ENCODE data around the gene HOXA6.

HOXA6 gene

GRCh38 chr7:27149842-27150567 lies 2.4 kb upstream of the HOXA6 start:
- DNase-seq (ENCODE audit: low read depth): no peak

DNA sequence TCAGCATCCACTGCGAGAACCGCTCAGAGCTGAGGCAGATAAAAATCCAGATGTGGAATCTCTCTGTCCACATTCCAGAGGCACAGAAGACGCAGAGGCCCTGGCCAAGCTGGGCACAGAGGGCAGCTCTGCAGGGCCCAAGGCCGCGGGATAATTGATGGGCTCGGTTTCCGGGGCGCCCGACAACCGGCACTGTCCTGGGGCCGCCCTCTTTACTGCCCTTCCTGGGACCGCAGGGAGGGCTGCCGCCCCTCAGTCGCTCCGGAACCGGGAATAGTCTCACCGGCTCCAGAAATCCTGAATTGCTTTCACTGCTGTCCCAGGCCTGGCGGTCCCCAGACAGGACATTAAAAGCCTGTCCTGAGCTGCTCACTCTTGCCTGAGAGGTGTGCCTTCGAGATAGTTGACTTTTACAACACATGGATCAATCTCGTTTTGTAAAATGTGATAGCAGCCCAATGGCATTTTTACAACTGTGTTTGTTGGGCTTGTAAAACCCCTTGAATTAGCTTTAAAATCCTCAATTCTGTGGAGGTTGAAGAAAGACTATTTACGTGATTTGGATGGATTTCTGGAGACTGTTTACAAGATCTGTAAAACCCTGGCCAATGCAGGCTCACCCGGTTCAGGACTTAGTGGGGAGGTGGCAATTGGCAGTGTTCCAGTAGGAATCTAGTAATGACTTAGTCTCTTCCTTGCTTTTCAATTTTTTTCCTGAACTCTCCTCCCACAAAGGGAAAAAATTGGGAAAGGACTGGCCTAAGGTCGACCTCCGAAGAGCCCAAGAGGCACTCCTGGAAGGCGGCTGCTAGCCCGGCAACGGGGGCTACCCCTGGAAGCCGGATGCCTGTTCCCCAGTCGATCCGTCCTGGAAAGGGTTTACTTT lies 1.4 kb upstream of the HOXA6 start:
- no peak for DNase-seq (ENCODE audit: low read depth)

- DNase-seq (ENCODE audit: low read depth): no peak
Measured at GRCh38 chr7:27148031-27148755, 619 bp upstream of the HOXA6 start.

DNA sequence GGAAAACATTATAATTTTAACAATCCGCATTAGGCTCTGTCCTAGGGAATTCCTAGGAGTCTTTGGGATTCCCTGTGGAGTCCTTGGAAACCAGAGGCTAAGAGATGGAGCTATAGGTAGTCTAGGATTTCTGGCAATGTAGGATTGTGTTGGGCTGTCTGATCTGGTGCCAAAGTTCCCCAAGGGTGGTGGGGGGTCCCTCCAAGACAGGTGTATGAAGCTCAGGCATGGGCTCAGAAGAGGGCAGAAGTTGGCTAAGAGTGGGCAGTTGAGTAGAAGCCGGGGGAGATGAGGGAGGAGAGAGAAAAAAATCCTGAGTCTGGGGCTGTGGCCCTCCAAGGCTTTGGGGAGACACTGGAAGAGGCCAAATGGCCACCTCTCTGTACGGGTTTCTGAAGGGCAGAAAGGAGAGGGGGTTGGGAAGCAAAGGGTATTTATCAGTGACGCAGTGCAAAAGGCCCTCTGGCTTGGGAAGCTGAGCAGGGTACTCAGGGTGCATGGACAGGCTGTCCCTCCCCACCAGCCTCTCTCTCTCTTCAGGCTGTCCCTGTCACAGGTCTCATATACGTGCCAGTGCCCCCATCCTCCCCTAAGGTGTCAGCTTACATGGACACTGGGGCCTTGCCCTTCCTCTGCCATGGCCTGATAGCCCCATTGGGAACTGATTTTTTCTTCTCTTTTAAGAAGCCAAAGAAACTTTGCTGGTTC lies 929 bp downstream of the HOXA6 start:
- no peak for DNase-seq (ENCODE audit: low read depth)

GRCh38 chr7:27145914-27146412 lies 1.6 kb downstream of the HOXA6 start:
- no peak for DNase-seq (ENCODE audit: low read depth)

DNA sequence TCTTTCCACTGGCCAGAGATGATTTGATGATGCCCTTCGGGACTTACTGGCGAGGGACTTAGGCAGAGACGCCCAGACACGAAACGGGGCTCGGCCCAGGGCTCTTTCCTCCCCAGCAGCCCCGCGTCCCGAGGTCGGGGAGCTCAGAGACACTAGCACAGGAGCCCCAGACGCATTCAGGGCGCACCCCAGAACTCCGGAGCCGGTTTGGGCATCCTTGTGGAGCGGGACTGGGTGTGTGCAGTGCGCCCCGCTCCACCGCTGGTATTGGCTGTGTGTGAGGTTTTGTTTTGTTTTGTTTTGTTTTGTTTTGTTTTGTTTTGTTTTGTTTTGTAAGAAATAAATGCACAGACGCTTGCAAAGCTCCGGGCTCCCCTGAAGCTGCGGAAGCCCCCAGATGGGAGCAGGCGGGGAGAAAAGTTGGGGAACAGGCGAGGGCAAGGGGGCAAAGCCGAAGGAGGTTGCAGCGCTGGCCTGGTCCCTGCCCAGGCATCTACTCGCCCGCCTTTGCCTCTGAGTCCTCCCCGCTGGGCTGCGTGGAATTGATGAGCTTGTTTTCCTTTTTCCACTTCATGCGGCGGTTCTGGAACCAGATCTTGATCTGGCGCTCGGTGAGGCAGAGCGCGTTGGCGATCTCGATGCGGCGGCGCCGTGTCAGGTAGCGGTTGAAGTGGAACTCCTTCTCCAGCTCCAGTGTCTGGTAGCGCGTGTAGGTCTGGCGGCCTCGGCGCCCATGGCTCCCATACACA lies 2.2 kb downstream of the HOXA6 start:
- DNase-seq (ENCODE audit: low read depth): no peak

GRCh38 chr7:27144781-27145164 lies 2.8 kb downstream of the HOXA6 start:
- no peak for DNase-seq (ENCODE audit: low read depth)

GRCh38 chr7:27143950-27144780 lies 3.4 kb downstream of the HOXA6 start:
- DNase-seq (ENCODE audit: low read depth): no peak

DNA sequence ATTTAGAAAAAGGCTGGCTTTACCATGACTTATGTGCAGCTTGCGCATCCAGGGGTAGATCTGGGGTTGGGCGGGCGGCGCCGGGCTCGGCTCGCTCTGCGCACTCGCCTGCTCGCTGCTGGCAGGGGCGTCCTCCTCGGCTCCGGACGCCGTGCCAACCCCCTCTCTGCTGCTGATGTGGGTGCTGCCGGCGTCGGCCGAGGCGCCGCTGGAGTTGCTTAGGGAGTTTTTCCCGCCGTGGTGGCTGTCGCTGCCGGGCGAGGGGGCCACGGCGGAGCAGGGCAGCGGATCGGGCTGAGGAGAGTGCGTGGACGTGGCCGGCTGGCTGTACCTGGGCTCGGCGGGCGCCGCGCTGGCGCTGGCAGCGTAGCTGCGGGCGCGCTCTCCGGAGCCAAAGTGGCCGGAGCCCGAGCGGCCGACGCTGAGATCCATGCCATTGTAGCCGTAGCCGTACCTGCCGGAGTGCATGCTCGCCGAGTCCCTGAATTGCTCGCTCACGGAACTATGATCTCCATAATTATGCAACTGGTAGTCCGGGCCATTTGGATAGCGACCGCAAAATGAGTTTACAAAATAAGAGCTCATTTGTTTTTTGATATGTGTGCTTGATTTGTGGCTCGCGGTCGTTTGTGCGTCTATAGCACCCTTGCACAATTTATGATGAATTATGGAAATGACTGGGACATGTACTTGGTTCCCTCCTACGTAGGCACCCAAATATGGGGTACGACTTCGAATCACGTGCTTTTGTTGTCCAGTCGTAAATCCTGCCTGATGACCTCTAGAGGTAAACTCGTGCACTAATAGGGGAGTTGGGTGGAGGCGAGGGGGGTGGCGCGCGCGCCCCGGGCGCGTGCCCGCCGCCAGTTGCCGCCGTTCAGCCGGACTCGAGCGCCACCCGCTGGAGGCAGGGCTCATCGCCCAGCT lies 4.3 kb downstream of the HOXA6 start, which contains the start of gene HOXA5:
TSS of gene HOXA5 (minus strand) at position 659 of the 927 bp plus-strand sequence. CDS start at position 585, 74 bp downstream.
- DNase-seq (ENCODE audit: low read depth): no peak

DNA sequence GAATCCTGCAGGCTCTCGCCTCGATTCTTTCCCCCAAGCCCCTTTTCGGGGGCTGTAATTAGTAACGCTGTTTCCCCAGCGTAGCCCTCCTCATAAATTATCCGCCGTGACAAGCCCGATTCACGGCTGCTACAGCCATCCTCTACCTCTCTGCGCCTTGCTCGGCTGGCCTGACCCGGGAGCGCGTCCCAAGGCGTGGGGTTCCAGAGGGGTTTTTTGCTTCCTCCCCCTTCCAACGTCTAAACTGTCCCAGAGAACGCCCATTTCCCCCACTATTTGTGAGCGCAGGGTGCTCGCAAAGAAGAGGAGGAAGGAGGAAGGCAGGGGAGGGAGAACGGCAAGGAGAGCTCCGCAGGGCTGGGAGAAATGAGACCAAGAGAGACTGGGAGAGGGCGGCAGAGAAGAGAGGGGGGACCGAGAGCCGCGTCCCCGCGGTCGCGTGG lies 5.0 kb downstream of the HOXA6 start:
- no peak for DNase-seq (ENCODE audit: low read depth)

DNA sequence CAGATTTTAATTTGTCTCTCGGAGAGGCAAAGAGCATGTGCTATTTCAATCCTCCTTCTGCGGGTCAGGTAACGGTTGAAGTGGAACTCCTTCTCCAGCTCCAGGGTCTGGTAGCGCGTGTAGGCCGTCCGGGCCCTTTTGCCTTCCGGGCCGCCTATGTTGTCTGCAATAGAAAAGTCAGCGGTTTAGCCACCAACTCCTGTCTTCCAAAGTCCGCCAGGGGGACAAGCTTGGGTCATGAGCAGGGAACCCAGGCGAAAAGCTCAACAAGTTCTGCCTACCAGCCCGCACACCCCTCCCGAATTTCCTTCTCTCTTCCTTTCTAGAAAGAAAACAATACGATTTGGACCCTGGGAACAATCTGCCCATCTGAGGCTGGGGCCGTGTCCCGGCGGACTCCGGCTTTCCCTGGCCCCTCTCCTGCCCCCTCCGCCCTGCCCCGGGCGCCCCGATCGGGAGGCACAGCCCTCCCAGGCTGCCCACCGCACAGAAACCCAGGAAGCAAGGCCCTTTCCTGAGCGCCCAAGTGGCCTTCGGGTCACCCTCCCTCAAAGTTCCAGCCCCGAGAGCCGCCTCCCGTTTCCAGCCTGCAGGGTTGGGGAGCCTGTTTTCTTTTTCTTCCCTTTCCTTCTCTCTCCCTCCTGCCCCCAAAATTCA lies 5.5 kb downstream of the HOXA6 start:
- DNase-seq (ENCODE audit: low read depth): no peak

GRCh38 chr7:27141137-27141922 lies 6.2 kb downstream of the HOXA6 start:
- DNase-seq (ENCODE audit: low read depth): no peak

GRCh38 chr7:27140126-27140857 lies 7.3 kb downstream of the HOXA6 start:
- DNase-seq (ENCODE audit: low read depth): no peak

- no peak for DNase-seq (ENCODE audit: low read depth)
Measured at GRCh38 chr7:27139334-27140125, 8.0 kb downstream of the HOXA6 start.

DNA sequence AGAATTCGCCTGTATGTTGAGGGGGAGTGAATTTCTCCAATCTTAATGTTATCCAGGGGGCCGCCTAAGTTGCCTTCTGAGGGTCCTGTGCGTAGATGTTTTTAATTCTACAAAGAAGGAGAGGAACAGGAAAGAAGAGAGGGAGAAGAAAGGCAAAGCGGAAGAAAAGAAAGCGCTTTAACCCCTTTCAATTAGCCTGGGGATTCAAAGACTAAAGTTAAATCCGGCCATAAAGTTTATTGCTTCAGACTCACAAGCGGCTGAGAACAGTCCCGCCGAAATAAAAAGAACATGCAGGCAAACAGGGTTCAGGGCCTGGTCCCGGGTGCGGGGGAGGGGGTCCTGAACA lies 8.6 kb downstream of the HOXA6 start:
- no peak for DNase-seq (ENCODE audit: low read depth)

DNA sequence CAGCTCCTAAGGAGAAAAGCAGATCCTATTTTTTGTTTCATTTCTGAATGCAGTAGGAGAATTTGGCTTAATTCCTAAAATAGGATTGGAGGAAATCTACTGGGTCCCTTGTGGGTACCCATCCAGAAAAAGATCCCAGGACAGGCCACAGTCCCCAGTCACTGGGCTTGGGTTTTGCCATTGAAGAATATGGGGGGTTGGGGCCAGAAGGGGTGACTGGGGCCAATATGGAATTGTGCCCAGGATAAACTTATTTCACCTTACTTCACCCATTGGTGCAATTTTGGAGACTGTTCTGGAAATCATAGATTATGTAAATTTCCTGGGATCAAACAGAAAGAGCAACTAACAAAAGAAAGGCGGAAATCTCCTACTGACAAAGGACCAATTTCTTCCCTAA lies 9.1 kb downstream of the HOXA6 start:
- no peak for DNase-seq (ENCODE audit: low read depth)
